ENCODE measurements around the gene SMTNL1.
A peak's percentile ranks its signal among the peaks of the same experiment; 100 is the strongest.

SMTNL1 gene

GRCh38 chr11:57546451-57546850 is 9.1 kb downstream of the SMTNL1 start:
- no peak for DNase-seq (ENCODE audit: low read depth)

- no peak for DNase-seq (ENCODE audit: low read depth)
Observed at GRCh38 chr11:57546869-57547475, 9.6 kb downstream of the SMTNL1 start.

GRCh38 chr11:57547854-57548377 is 10.5 kb downstream of the SMTNL1 start:
- no peak for DNase-seq (ENCODE audit: low read depth)

DNA sequence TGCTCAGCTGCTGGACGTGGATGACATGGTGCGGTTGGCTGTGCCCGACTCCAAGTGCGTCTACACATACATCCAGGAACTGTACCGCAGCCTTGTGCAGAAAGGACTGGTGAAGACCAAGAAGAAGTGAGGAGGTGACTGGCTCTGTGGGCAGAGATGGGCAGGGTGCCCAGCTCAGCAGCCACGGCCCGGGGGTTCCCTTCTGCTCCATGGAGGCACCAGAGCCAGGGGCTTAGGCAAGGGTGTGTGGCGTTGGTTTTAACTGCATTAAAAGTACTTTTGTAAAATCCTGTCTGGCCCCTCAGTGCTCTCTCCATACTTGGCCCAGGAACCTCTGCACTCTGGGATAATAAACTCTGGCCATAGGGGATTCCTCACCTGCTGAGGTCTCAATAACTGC is 12.6 kb downstream of the SMTNL1 start:
- no peak for DNase-seq (ENCODE audit: low read depth)

- no peak for DNase-seq (ENCODE audit: low read depth)
Observed at GRCh38 chr11:57551941-57552340, 14.5 kb downstream of the SMTNL1 start.

- no peak for DNase-seq (ENCODE audit: low read depth)
Observed at GRCh38 chr11:57552479-57552878, 15.1 kb downstream of the SMTNL1 start.

GRCh38 chr11:57555393-57555792 is 18.0 kb downstream of the SMTNL1 start:
- no peak for DNase-seq (ENCODE audit: low read depth)

GRCh38 chr11:57556041-57556440 is 18.6 kb downstream of the SMTNL1 start:
- DNase-seq (ENCODE audit: low read depth): no peak

DNA sequence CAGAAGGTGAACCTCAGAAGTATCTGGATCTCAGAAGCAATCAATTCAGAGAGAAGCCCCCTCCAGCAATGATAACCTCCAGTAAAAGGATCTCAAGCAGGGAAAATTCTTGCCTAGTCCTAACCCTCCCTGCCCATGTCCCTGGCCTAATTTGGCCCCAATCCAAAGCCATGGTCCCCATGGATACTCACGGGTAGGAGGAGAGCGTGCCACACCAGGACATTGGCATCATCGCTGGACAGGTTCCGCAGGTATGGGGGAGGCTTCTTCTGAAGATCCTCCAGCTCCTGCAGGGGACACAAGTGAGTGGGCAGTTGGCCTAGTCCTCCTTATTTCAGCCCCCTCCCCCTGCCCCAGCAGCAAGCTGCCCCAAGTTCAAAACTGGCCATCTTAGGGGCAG is 22.8 kb downstream of the SMTNL1 start:
- no peak for DNase-seq (ENCODE audit: low read depth)

GRCh38 chr11:57562596-57562995 is 25.2 kb downstream of the SMTNL1 start:
- no peak for DNase-seq (ENCODE audit: low read depth)

DNA sequence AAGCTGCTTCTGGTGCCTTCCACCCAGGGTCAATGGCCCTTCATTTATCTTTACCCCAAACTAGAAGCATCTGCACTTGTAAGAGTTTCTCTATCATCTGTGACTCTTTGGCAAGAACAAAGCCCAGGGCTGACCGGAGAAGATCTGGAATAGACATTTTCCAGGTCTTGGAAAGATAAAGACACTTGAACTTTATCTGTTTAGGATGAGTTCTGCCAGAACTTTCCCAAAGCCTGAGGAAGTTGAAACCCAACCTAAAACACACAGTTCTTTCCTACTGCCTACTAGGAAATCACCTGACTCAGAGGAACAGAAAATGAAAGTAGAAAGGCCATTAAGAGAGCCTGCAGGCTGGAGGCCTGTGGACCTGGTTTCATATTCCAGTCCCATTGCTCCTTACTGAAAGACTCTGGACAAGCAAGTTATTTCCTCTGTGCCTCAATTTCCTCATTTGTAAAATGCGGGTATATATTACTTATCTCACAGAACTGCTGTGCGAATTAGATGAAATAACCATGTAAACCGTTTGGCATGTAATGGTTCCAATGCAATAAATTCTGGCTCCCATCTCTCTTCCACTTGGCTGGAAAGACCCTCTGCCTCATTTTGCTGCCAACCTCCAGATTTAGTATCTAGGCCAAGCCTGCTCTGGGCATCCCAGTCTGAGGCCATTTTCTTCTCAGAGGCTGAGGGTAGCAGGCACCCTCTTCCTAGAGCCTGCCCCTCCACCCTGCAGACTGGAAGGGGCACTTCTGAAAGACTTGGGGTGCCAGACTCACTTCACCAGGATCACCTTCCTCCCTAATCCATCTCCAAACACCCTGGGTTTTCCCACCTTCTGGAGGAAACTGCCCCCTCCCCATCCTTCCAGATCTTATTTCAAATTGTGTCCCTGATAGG is 28.9 kb downstream of the SMTNL1 start:
- DNase-seq (ENCODE audit: low read depth): no peak

DNA sequence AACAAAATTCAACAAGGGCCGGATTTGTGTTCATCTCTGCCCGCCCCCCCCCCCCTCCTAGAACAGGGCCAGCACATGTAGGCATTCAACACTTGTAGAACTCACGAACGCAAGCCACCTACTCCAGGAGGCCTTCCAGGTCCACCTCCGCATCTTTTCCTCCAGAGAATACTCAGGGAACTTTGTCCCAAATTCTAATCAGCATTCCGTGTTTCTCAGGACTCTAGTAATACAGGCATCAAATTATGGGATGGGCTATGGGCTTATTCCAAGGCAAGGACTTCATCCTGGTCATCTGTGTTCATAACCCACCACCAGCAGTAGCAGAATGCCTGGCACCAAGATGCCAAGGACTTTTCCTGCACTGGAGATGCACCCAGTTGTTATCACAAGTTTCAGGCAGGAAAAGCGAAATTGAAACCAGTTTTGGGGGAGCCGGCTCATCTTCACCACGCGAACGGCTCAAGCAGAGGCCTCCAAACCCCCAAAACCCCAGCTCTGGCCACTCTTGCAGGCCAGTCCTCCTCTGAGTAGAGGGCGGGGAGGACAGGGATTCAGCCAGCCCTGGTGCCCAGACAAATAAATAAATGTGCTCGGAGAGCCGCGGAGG is 29.6 kb downstream of the SMTNL1 start:
- no peak for DNase-seq (ENCODE audit: low read depth)

GRCh38 chr11:57567515-57568329 is 30.3 kb downstream of the SMTNL1 start, which contains the start of gene UBE2L6:
UBE2L6 (minus strand) TSS chr11:57567672; CDS start chr11:57567611, 61 bp downstream.
- no peak for DNase-seq (ENCODE audit: low read depth)

DNA sequence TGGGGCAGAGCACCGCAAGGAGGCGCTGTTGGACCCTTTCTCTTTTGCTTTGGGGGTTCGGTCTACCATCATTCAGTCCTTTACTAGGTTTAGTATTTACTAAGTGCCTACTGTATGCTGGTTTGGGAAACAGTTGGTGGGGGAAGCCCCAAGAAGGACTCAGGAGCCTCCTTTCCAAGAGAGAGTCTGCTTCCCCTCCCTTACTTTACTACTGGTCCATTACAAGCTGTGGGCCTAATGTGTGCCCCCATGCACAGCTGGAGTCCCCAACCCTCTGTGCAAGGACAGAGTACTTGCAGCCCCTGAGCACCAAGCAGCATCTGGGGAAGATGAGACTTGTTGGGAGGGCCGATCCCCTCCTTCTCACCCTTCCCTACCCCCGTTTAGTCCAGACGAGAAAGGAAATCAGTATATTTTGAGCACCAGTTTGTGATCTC is 31.0 kb downstream of the SMTNL1 start:
- peak; percentile 33 for DNase-seq (ENCODE audit: low read depth)

DNA sequence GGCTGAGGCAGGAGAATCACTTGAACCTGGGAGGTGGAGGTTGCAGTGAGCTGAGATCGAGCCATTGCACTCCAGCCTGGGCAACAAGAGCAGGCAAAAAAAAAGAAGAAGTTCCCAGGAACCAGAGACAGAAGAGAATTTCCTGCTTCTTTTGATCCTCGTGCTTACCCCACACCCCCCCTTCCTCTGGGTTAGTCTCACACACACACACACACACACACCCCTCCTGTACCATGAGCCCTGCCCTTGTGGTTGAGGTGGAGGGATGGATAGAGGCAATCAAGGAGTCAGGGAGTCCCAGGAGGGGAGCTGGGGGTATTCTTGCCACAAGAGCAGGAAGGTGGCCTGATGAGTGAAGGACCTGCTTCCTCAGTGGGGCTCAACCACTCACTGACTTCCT is 34.2 kb downstream of the SMTNL1 start:
- DNase-seq (ENCODE audit: low read depth): peak; percentile 35

- DNase-seq (ENCODE audit: low read depth): no peak
Observed at GRCh38 chr11:57574061-57574460, 36.7 kb downstream of the SMTNL1 start.

- DNase-seq (ENCODE audit: low read depth): no peak
Observed at GRCh38 chr11:57584341-57584740, 46.9 kb downstream of the SMTNL1 start.

DNA sequence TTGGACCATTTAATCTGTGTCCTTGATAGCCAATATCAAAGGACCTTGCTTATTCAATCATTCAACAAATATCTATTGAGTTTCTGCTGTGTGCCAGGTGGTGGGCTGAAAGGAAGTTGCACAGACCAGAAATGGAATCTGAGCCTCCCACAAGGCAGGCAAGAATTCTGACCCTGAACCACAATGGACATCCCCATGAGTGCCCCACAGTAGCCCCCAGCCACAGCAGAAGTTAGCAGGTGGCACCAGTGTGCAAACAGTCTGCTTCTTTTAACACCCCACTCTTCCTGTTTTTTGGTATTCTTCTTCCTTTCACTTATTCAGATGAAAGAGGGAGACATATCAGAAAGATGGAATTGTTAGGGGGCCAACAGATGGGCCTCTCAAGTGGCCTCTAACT is 47.9 kb downstream of the SMTNL1 start:
- no peak for DNase-seq (ENCODE audit: low read depth)

DNA sequence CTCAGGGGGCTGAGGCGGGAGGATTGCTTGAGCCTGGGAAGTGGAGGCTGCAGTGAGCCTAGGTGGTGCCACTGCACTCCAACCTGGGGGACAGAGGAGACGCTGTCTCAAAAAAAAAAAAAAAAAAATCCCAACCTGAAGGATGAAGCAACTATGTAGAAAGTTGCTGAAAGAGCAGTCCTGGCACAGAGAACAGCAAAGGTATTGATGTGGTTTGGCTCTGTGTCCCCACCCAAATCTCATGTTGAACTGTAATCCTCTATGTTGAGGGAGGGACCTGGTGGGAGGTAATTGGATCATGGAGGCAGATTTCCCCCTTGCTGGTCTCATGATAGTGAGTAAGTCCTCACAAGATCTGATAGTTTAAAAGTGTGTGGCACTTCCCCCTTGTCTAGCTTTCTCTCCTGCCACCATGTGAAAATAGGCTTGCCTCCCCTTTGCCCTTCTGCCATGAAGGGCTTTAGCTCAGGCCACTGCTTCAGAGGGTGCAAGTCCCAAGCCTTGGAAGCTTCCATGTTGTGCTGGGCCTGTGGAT is 49.4 kb downstream of the SMTNL1 start:
- no peak for DNase-seq (ENCODE audit: low read depth)

- no peak for DNase-seq (ENCODE audit: low read depth)
Observed at GRCh38 chr11:57588046-57588710, 50.8 kb downstream of the SMTNL1 start.

- DNase-seq (ENCODE audit: low read depth): no peak
Observed at GRCh38 chr11:57596266-57596885, 59.0 kb downstream of the SMTNL1 start.

Data from CMK (cell line).